ENCODE measurements around the gene SYT12.

Gene SYT12

GRCh38 chr11:67030976-67031375 is 8.0 kb downstream of the SYT12 start:
- no peak for DNase-seq

DNA sequence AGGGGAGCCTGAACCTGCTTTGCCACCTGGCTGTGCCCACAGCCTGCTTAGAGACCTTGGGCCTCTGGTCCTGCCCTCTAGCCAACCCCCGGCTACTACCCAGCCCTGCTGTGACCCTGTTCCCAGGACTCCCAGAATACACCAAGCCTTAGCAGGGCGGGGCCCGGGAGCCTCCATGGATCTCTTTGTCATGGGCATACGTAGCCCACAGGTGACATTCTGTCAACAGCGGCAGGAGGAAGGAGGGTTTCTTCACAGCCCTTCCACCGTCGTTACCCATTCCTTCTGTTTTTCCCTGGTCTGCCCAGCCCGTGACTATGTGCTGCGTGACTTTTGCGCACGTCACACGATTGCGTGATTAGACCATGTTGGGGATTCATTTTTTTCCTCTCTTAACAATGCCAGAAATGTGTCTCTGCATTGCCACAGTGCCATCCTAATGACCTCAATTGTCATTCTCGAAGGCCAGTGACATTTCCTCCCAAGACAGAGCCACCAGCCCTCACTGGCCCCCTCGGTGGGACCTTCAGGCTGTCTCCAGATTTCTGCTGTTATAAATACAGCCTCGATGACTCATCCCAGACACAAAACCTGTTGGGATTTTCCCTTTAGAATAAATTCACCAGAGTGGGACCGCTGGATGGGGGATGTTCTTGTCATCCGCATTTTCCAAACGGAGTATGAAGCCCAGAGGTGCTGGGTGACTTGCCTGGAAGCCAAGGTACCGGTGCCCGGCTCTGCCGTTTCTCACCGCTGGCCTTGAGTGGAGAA is 9.0 kb downstream of the SYT12 start:
- DNase-seq, result peak in 1 of 14 donors; percentile 34

DNA sequence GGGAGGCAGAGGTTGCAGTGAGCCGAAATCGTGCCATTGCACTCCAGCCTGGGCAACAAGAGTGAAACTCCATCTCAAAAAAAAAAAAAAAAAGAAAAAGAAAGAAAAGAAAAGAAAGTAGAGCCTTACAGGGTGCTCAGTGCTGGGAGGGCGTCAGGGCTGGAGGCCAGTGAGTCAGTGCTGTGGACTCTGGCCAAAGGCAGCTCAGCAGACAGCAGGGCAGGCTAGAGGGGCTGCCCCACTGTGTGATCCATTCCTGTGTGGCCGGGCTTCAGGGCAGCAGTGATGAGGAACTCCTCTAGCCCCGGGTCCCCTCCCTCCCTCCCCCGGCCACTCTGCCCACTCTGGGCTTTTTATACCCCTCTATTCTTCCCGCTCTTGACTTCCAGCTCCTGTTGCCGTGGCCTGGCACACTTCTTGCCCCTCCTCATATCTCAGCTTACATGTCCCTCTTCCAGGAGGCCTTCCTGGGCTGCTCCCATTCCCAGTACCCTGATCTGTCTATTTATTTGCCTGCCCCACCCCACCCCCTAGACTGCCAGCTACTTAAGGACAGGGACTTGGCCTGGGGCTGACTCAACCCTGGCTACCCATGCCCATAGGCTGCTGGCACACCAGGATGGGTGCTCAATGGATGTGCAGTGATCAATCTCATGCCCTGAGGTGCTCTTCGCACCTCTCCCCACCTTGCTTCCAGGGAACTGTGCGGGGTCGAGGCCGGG is 10.1 kb downstream of the SYT12 start:
- DNase-seq, result peak in 8 of 14 donors; percentile 3 to 68 (median 16)

GRCh38 chr11:67033661-67034166 is 10.8 kb downstream of the SYT12 start:
- DNase-seq, result peak in 9 of 14 donors; percentile 11 to 70 (median 42)

GRCh38 chr11:67034350-67034749 is 11.4 kb downstream of the SYT12 start:
- DNase-seq, result no peak

- DNase-seq, result no peak
Observed at GRCh38 chr11:67040147-67040546, 17.2 kb downstream of the SYT12 start.

- no peak for DNase-seq
Observed at GRCh38 chr11:67041602-67042001, 18.7 kb downstream of the SYT12 start.

GRCh38 chr11:67043572-67044349 is 20.8 kb downstream of the SYT12 start:
- no peak for DNase-seq

- DNase-seq, result no peak
Observed at GRCh38 chr11:67044496-67044895, 21.6 kb downstream of the SYT12 start.

- DNase-seq, result peak in 1 of 14 donors; percentile 30
Observed at GRCh38 chr11:67045314-67045713, 22.4 kb downstream of the SYT12 start.

- DNase-seq, result no peak
Observed at GRCh38 chr11:67048515-67049130, 25.7 kb downstream of the SYT12 start.

- no peak for DNase-seq
Observed at GRCh38 chr11:67050139-67050538, 27.2 kb downstream of the SYT12 start.

DNA sequence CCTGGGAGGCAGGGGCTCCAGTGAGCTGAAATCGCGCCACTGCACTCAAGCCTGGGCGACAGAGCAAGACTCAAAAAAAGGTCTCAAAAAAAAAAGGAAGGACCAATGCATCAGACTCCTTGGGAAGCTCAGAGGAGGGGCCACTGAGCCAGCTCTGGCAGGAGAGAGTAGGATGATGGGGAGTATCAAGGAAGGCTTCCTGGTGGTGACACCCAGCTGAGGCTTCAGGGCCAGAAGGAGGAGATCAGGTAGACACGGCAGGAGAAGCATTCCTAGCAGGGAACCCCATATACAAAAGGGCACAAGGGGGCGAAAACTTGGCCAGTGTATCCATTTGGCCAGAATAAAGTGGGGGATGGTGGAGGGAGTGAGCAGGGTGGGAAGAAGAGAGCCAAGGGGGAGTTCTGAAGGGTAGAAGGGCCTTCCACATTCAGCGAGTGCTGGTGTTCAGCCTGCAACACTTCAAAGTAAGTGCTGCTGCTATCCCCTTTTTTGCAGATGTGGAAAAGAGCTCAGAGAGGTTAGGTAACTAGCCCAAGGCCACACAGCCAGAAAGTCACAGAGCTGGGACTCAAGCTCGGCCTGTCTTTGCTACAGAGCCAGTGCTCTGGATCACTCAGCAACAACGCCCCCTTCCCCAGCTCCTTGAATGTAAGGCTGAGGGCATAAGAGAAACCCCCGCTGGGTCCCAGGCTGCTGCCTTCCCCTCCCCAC is 28.4 kb downstream of the SYT12 start:
- DNase-seq, result no peak

DNA sequence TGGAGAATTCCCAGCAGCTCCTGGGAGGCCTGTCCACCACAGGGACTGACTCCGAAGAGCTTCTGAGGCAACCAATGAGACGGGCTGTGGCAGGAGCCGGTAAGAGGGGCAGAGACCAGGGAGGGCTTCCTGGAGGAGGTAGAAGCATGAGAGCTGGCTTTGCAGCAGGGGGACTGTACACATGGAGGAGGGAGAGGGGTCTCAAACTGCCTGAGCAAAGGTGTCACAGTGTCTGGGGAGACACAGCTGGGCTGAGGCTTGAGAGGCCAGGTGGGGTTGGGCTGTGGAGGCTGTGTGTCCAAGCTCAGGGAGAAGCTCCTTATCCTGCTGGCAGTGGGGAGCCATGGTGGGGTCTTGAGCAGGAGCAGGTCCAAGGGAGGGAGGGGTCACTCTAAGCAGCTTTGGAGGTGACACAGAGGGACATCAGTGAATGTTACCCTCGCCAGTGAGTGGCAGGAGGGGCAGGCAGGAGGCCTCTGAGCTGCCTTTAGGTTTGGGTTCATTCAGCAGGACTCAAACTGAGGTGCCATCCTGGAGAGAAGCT is 29.1 kb downstream of the SYT12 start:
- no peak for DNase-seq

DNA sequence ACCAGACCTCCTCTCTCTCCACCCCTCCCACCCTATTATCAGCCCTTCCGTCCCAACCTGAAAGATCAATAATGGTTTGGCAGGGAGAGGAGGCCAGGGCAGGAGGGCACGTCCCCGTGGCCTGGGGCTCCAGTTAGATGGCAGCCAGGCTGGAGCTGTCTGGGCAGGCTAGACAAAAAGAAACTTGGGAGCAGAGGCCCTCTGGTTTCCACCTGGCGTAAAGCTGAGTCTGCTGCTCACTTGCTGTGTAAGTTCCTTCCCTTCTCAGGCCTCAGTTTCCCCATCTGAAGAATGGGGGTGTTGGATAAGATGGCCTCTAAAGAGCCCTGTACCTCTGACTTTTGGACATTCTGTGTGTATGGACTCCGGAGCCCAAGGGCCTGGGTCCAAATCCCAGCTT is 30.0 kb downstream of the SYT12 start:
- DNase-seq, result no peak

DNA sequence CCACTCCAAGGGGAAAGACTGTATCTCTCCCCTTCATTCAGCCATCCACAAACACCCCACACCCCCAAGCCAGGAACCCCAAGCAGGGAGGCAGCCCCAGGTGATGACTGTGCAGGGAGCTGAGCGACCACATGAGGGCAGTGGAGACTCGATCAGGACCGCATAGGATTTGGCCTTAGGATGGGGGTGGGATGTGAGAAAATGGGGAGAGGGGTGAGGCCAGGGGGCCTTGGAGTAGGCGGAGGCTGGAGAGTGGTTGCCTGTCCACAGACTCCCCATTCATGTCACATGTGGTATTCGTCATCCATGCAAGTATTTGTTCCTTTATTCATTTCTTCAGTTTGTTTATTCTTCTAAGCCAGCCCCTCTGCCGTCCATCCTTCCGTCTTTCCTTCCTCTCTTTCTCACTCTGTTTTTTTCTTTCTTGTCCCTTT is 31.0 kb downstream of the SYT12 start:
- peak in 6 of 14 donors; percentile 4 to 55 (median 14) for DNase-seq

- no peak for DNase-seq
Observed at GRCh38 chr11:67054346-67054835, 31.5 kb downstream of the SYT12 start.

DNA sequence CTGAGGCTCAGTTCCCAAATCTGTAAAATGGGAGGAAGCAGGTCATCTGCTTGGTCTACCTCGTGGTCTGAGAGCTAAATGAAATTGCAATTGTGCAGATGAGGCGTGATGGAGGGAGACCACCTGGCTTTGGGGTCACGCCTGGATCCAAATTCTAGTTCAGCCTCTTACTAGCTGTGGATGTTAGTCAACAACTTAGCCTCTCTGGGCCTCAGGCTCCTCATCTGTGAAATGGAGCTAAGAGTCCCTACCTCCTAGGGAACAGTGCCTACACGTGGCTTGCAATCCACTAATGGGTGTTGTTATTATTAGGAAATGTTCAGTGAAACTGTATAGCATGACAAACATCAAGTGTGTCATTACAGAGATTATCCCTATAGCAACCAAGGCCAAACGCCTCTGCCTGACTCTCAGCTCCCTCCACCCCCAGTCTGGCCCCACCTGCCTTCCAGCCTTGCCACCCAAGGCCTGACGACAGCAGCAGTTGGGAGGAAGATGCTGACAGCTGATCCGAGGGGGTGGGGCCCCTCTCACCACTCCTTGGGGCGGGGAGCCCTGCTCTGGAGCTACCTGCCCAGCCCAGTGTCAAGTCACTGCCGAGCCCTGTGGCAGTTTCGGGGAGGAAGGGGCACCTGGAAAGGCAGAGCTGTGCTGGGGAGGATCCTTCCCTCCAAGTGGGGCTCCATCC is 32.0 kb downstream of the SYT12 start:
- DNase-seq, result no peak

DNA sequence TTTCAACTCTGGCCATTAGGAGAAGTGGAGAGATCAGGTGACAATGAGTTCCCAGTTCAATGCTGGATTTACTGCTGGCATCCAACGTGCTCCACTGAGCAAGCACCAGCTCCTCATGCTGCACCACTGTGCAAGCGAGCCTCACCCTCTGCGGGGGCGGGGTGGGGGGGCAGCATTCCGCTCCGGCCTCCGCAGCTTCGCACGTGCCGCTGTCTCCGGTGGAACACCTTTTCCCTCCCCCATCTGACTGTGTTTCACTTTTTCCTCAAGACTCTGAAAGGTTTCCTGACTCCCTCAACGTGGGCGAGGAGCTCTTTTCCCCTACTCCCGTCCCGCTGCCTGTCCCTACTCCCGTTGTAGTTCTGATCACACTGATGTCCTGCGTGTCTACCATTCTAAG is 32.9 kb downstream of the SYT12 start:
- DNase-seq, result no peak
